MM.1S (cell line): ENCODE results near the gene SEMA3G.

Experiments
- DNase-seq: peaks from one replicate; pipeline ENCODE4 v3.0.0-alpha.2; 2015
- H2AFZ ChIP-seq: fragments of 300-600 bp; sonication (generic); 2 replicates; pipeline ENCODE4 v1.6.0; 2016; ENCODE audit warnings: antibody characterized with exemption, low read length
- H3F3A ChIP-seq: fragments of 300-600 bp; sonication (generic); 2 replicates; pipeline ENCODE4 v1.6.1; 2016; ENCODE audit warnings: mild to moderate bottlenecking, antibody characterized with exemption, low read length, moderate library complexity, mixed read lengths; ENCODE audit not compliant: insufficient read depth
- H3K27ac ChIP-seq: fragments of 300-600 bp; sonication (generic); 2 replicates; pipeline ENCODE4 v1.5.1; 2016; ENCODE audit warnings: mild to moderate bottlenecking, low read length
- H3K27me3 ChIP-seq: fragments of 300-600 bp; sonication (generic); replicated peaks from 2 replicates; pipeline ENCODE4 v1.6.0; 2016; ENCODE audit warnings: low read length; ENCODE audit not compliant: insufficient read depth
- H3K36me3 ChIP-seq: fragments of 300-600 bp; sonication (generic); replicated peaks from 2 replicates; pipeline ENCODE4 v1.6.1; 2016; ENCODE audit warnings: mild to moderate bottlenecking, low read length, mixed read lengths; ENCODE audit not compliant: insufficient read depth
- H3K4me1 ChIP-seq: fragments of 300-600 bp; sonication (generic); 2 replicates; pipeline ENCODE4 v1.6.1; 2016; ENCODE audit warnings: low read length, mixed read lengths
- H3K4me2 ChIP-seq: fragments of 300-600 bp; sonication (generic); 2 replicates; pipeline ENCODE4 v1.6.0; 2016; ENCODE audit warnings: low read depth, low read length
- H3K4me3 ChIP-seq: fragments of 300-600 bp; sonication (generic); 2 replicates; pipeline ENCODE4 v1.5.1; 2016; ENCODE audit warnings: low read length, mixed read lengths
- H3K79me2 ChIP-seq: fragments of 300-600 bp; sonication (generic); 2 replicates; pipeline ENCODE4 v1.6.1; 2016; ENCODE audit warnings: mixed run types, low read length, mixed read lengths
- H3K9ac ChIP-seq: fragments of 300-600 bp; sonication (generic); 2 replicates; pipeline ENCODE4 v1.6.1; 2016; ENCODE audit warnings: low read length, mixed read lengths
- H3K9me2 ChIP-seq: fragments of 300-600 bp; sonication (generic); replicated peaks from 2 replicates; pipeline ENCODE4 v1.6.1; 2016; ENCODE audit warnings: mild to moderate bottlenecking, low read length, mixed read lengths; ENCODE audit not compliant: insufficient read depth
- H3K9me3 ChIP-seq: fragments of 300-600 bp; sonication (generic); replicated peaks from 2 replicates; pipeline ENCODE4 v1.6.1; 2016; ENCODE audit warnings: mild to moderate bottlenecking, low read length, mixed read lengths; ENCODE audit not compliant: insufficient read depth
- H4K20me1 ChIP-seq: fragments of 300-600 bp; sonication (generic); 2 replicates; pipeline ENCODE4 v1.6.1; 2016; ENCODE audit warnings: mild to moderate bottlenecking, low read length, moderate library complexity, mixed read lengths; ENCODE audit not compliant: insufficient read depth
- CTCF ChIP-seq: fragments of 300-600 bp; sonication (generic); IDR thresholded peaks from 2 replicates; pipeline ENCODE4 v1.5.1; 2016; ENCODE audit warnings: antibody characterized with exemption, low read length, mixed read lengths
- EZH2 ChIP-seq: fragments of 300-600 bp; sonication (generic); optimal IDR thresholded peaks from 2 replicates; pipeline ENCODE3; 2017; ENCODE audit warnings: low read depth, mild to moderate bottlenecking, antibody characterized with exemption, low read length, mixed read lengths
- EZH2phosphoT487 ChIP-seq: fragments of 300-600 bp; sonication (generic); IDR thresholded peaks from 2 replicates; pipeline ENCODE4 v1.6.1; 2018; ENCODE audit warnings: antibody characterized with exemption, low read length

SEMA3G gene

DNA sequence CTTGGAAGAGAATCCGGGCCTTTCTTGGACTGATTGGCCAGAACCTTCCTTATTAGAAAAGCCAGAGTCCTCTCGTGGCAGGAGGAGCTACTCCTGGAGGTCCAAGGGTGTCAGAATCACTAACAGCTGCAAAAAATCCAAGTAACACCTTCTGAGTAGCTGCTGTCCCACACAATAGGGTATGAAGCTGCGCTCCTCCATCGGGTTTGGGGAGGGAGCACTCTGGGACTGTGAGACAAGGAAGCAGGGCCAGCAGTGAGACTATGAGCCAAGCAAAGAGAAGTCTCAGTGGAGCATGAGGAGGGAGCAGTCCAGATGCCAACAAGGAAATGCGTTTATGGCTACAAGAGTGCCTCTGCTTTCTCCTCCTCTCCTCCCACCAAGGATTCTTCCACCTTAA, 21.7 kb downstream of the SEMA3G start:
- no peaks in the 10 kb centered on the region for H3K36me3 ChIP-seq
- no peak overlapping the region for H3K27ac ChIP-seq
- no peaks in the 10 kb centered on the region for H3F3A ChIP-seq
- H4K20me1 ChIP-seq: no peaks in the 10 kb centered on the region
- H3K79me2 ChIP-seq: no peaks in the 10 kb centered on the region
- no peaks in the 10 kb centered on the region for H3K9me3 ChIP-seq
- TF ChIP-seq EZH2phosphoT487 (no peak), EZH2 (no peak), CTCF (no peak)
- no peak overlapping the region for H2AFZ ChIP-seq
- H3K4me1 ChIP-seq: no peaks in the 10 kb centered on the region
- no peaks in the 10 kb centered on the region for H3K9me2 ChIP-seq
- no peaks in the 10 kb centered on the region for H3K27me3 ChIP-seq
- H3K4me3 ChIP-seq: no peak overlapping the region
- H3K9ac ChIP-seq: no peak overlapping the region
- H3K4me2 ChIP-seq: no peak overlapping the region
- DNase-seq: no peak

- Histone ChIP-seq H3K9me2 (no peaks in the 10 kb centered on the region), H3K4me1 (no peaks in the 10 kb centered on the region), H2AFZ (no peak overlapping the region), H3K27me3 (no peaks in the 10 kb centered on the region), H3K9me3 (no peaks in the 10 kb centered on the region), H3K9ac (no peak overlapping the region), H3K4me2 (no peak overlapping the region), H3K27ac (no peak overlapping the region), H4K20me1 (no peaks in the 10 kb centered on the region), H3F3A (no peaks in the 10 kb centered on the region), H3K79me2 (no peaks in the 10 kb centered on the region), H3K36me3 (no peaks in the 10 kb centered on the region), H3K4me3 (no peak overlapping the region)
- TF ChIP-seq EZH2phosphoT487 (no peak), CTCF (no peak), EZH2 (no peak)
- no peak for DNase-seq
Measured at GRCh38 chr3:52422669-52423068, 22.2 kb downstream of the SEMA3G start.

- no peaks in the 10 kb centered on the region for H3K79me2 ChIP-seq
- H3K4me3 ChIP-seq: no peak overlapping the region
- H3K4me2 ChIP-seq: no peak overlapping the region
- H3K9ac ChIP-seq: no peak overlapping the region
- no peaks in the 10 kb centered on the region for H3K9me3 ChIP-seq
- no peaks in the 10 kb centered on the region for H3K4me1 ChIP-seq
- DNase-seq: no peak
- no peak overlapping the region for H2AFZ ChIP-seq
- TF ChIP-seq CTCF (no peak), EZH2phosphoT487 (no peak), EZH2 (no peak)
- H3K9me2 ChIP-seq: no peaks in the 10 kb centered on the region
- no peaks in the 10 kb centered on the region for H3K27me3 ChIP-seq
- no peaks in the 10 kb centered on the region for H4K20me1 ChIP-seq
- H3K27ac ChIP-seq: no peak overlapping the region
- no peaks in the 10 kb centered on the region for H3F3A ChIP-seq
- no peaks in the 10 kb centered on the region for H3K36me3 ChIP-seq
Measured at GRCh38 chr3:52420388-52420787, 24.5 kb downstream of the SEMA3G start.
